Midbrain (tissue), 1 donor: ENCODE data around the gene PPM1N.

Experiments used
- DNase-seq: peaks from one replicate; lab custom pipeline; 2025; lab: John Stamatoyannopoulos, UW

The PPM1N gene

GRCh38 chr19:45498411-45499195, at the start of gene PPM1N:
Gene PPM1N (plus strand): TSS chr19:45498443. CDS start chr19:45498473, 30 bp downstream.
- DNase-seq, result no peak

GRCh38 chr19:45448887-45449299, 49.4 kb upstream of the PPM1N start:
- no peak for DNase-seq

- peak; percentile 6 for DNase-seq
Observed at GRCh38 chr19:45450012-45450333, 48.3 kb upstream of the PPM1N start.

GRCh38 chr19:45451131-45451849, 47.0 kb upstream of the PPM1N start:
- DNase-seq, result no peak

GRCh38 chr19:45451850-45452387, 46.3 kb upstream of the PPM1N start:
- DNase-seq, result no peak

- peak; percentile 7 for DNase-seq
Observed at GRCh38 chr19:45455707-45456499, 42.3 kb upstream of the PPM1N start.

- DNase-seq, result no peak
Observed at GRCh38 chr19:45456500-45456815, 41.8 kb upstream of the PPM1N start.

- no peak for DNase-seq
Observed at GRCh38 chr19:45457776-45458175, 40.5 kb upstream of the PPM1N start.

- DNase-seq, result no peak
Observed at GRCh38 chr19:45460807-45461347, 37.4 kb upstream of the PPM1N start.

- DNase-seq, result no peak
Observed at GRCh38 chr19:45462174-45462573, 36.1 kb upstream of the PPM1N start.

GRCh38 chr19:45463241-45463640, 35.0 kb upstream of the PPM1N start:
- no peak for DNase-seq

GRCh38 chr19:45464274-45464673, 34.0 kb upstream of the PPM1N start:
- DNase-seq, result no peak

GRCh38 chr19:45464852-45465441, 33.3 kb upstream of the PPM1N start:
- DNase-seq, result no peak

- no peak for DNase-seq
Observed at GRCh38 chr19:45467115-45467455, 31.2 kb upstream of the PPM1N start.

GRCh38 chr19:45467456-45468158, 30.6 kb upstream of the PPM1N start, which contains the start of gene FOSB:
Gene FOSB (plus strand): TSS chr19:45467996. CDS start chr19:45468587, 591 bp downstream.
- DNase-seq, result peak; percentile 92

GRCh38 chr19:45468159-45468651, 30.0 kb upstream of the PPM1N start:
- DNase-seq, result no peak

- DNase-seq, result no peak
Observed at GRCh38 chr19:45468803-45469131, 29.5 kb upstream of the PPM1N start.

GRCh38 chr19:45469132-45469944, 28.9 kb upstream of the PPM1N start:
- DNase-seq, result peak; percentile 92

- DNase-seq, result no peak
Observed at GRCh38 chr19:45469945-45470761, 28.1 kb upstream of the PPM1N start.

GRCh38 chr19:45470762-45471081, 27.5 kb upstream of the PPM1N start:
- DNase-seq, result no peak
